Duodenal mucosa (tissue), 2 donors: ENCODE results near the gene SZRD1.

ENCODE experiments used
- H3K27ac ChIP-seq: one replicate; pipeline ENCODE4 v1.7.0; 2013; ENCODE audit warnings: low read depth, low read length
- H3K27me3 ChIP-seq, 2 donors: one replicate each; pipeline ENCODE4 v1.7.0; 2013; ENCODE audit warnings: low read length in 2 of 2, control low read depth in 1 of 2; ENCODE audit not compliant: insufficient read depth in 2 of 2, control insufficient read depth in 1 of 2
- H3K36me3 ChIP-seq, 2 donors: one replicate each; pipeline ENCODE4 v1.7.0; 2013; ENCODE audit warnings: low read length in 2 of 2, control low read depth in 1 of 2; ENCODE audit not compliant: insufficient read depth in 2 of 2, control insufficient read depth in 1 of 2
- H3K4me1 ChIP-seq, 2 donors: one replicate each; pipeline ENCODE4 v1.7.0; 2013; ENCODE audit warnings: low read length in 2 of 2, control low read depth in 1 of 2; ENCODE audit not compliant: insufficient read depth in 2 of 2, control insufficient read depth in 1 of 2
- H3K4me3 ChIP-seq, 2 donors: one replicate each; pipeline ENCODE4 v1.7.0; 2013; ENCODE audit warnings: low read length in 2 of 2, low read depth in 1 of 2
- H3K9ac ChIP-seq, 2 donors: one replicate each; pipeline ENCODE4 v1.7.0; 2013; ENCODE audit warnings: low read length in 2 of 2, low read depth in 1 of 2
- H3K9me3 ChIP-seq, 2 donors: one replicate each; pipeline ENCODE4 v1.7.0; 2013; ENCODE audit warnings: low read length in 2 of 2, control low read depth in 1 of 2; ENCODE audit not compliant: control insufficient read depth in 1 of 2

SZRD1 gene

GRCh38 chr1:16367258-16367967, 371 bp downstream of the SZRD1 start:
- Histone ChIP-seq H3K36me3 (no peaks in the 10 kb centered on the region), H3K27me3 (no peaks in the 10 kb centered on the region), H3K9ac (peak overlapping the region; percentile 68 to 91), H3K27ac (peak overlapping the region; percentile 95), H3K4me3 (peak overlapping the region; percentile 92 to 93), H3K4me1 (peaks cover 12 to 17% of the 10 kb centered on the region in 2 donors), H3K9me3 (no peaks in the 10 kb centered on the region)

- Histone ChIP-seq H3K4me1 (peaks cover 19 to 24% of the 10 kb centered on the region in 2 donors), H3K36me3 (no peaks in the 10 kb centered on the region), H3K9ac (peak overlapping the region; percentile 68 to 91), H3K9me3 (no peaks in the 10 kb centered on the region), H3K27ac (peak overlapping the region; percentile 95), H3K27me3 (no peaks in the 10 kb centered on the region), H3K4me3 (peak overlapping the region; percentile 92 to 93)
Observed at GRCh38 chr1:16367968-16368890, 1.2 kb downstream of the SZRD1 start.

- no peaks in the 10 kb centered on the region for H3K36me3 ChIP-seq
- H3K4me1 ChIP-seq, result peaks cover 29 to 35% of the 10 kb centered on the region in 2 donors
- no peak overlapping the region for H3K9ac ChIP-seq
- H3K4me3 ChIP-seq, result no peak overlapping the region
- H3K27ac ChIP-seq, result no peak overlapping the region
- no peaks in the 10 kb centered on the region for H3K9me3 ChIP-seq
- H3K27me3 ChIP-seq, result no peaks in the 10 kb centered on the region
Observed at GRCh38 chr1:16369821-16370220, 2.8 kb downstream of the SZRD1 start.

- Histone ChIP-seq H3K4me3 (no peak overlapping the region), H3K9ac (no peak overlapping the region), H3K27ac (no peak overlapping the region), H3K27me3 (no peaks in the 10 kb centered on the region), H3K9me3 (no peaks in the 10 kb centered on the region), H3K4me1 (peaks cover 40 to 47% of the 10 kb centered on the region in 2 donors), H3K36me3 (no peaks in the 10 kb centered on the region)
Observed at GRCh38 chr1:16371725-16372124, 4.7 kb downstream of the SZRD1 start.

GRCh38 chr1:16372535-16373285, 5.7 kb downstream of the SZRD1 start:
- H3K27ac ChIP-seq, result no peak overlapping the region

GRCh38 chr1:16374266-16374665, 7.2 kb downstream of the SZRD1 start:
- H3K4me3 ChIP-seq, result no peak overlapping the region
- peaks cover 30 to 54% of the 10 kb centered on the region in 2 donors for H3K4me1 ChIP-seq
- H3K9ac ChIP-seq, result no peak overlapping the region
- no peaks in the 10 kb centered on the region for H3K36me3 ChIP-seq
- H3K9me3 ChIP-seq, result no peaks in the 10 kb centered on the region
- no peak overlapping the region for H3K27ac ChIP-seq
- H3K27me3 ChIP-seq, result no peaks in the 10 kb centered on the region

More at GRCh38 chr1:16372535-16373285, 5.7 kb downstream of the SZRD1 start:
- Histone ChIP-seq H3K4me1 (peaks cover 40 to 52% of the 10 kb centered on the region in 2 donors), H3K9ac (no peak overlapping the region), H3K27me3 (no peaks in the 10 kb centered on the region), H3K4me3 (no peak overlapping the region), H3K9me3 (no peaks in the 10 kb centered on the region), H3K36me3 (no peaks in the 10 kb centered on the region)

GRCh38 chr1:16375521-16376340, 8.7 kb downstream of the SZRD1 start:
- H3K27me3 ChIP-seq, result no peaks in the 10 kb centered on the region
- H3K9me3 ChIP-seq, result no peaks in the 10 kb centered on the region
- peaks cover 30 to 53% of the 10 kb centered on the region in 2 donors for H3K4me1 ChIP-seq
- no peaks in the 10 kb centered on the region for H3K36me3 ChIP-seq
- H3K4me3 ChIP-seq, result peak overlapping the region in 1 of 2 donors; percentile 2
- H3K27ac ChIP-seq, result no peak overlapping the region
- H3K9ac ChIP-seq, result no peak overlapping the region

GRCh38 chr1:16376971-16377370, 9.9 kb downstream of the SZRD1 start:
- Histone ChIP-seq H3K27me3 (no peaks in the 10 kb centered on the region), H3K4me3 (no peak overlapping the region), H3K9ac (no peak overlapping the region), H3K4me1 (peaks cover 30 to 51% of the 10 kb centered on the region in 2 donors), H3K36me3 (no peaks in the 10 kb centered on the region), H3K9me3 (no peaks in the 10 kb centered on the region), H3K27ac (no peak overlapping the region)

- no peaks in the 10 kb centered on the region for H3K36me3 ChIP-seq
- H3K9ac ChIP-seq, result no peak overlapping the region
- H3K4me3 ChIP-seq, result no peak overlapping the region
- H3K4me1 ChIP-seq, result peaks cover 22 to 42% of the 10 kb centered on the region in 2 donors
- H3K9me3 ChIP-seq, result no peaks in the 10 kb centered on the region
- no peaks in the 10 kb centered on the region for H3K27me3 ChIP-seq
- no peak overlapping the region for H3K27ac ChIP-seq
Observed at GRCh38 chr1:16378443-16378842, 11.4 kb downstream of the SZRD1 start.
